Stimulated activated CD4-positive, alpha-beta T cell treated with anti-CD3 and anti-CD28 coated beads, Interleukin-12 subunit alpha, Interleukin-12 subunit beta, amount 100 ng/mL, for 48 hours (primary cell): ENCODE data around the gene CDC37.
A peak's percentile ranks its signal among the peaks of the same experiment; 100 is the strongest.

Source experiments
- DNase-seq, 3 donors: peaks; one replicate each; pipeline ENCODE4 v3.0.0-alpha.2; 2020; ENCODE audit warnings: low read depth in 2 of 3, low spot score in 1 of 3

Gene CDC37

GRCh38 chr19:10403137-10404021 lies at the start of gene CDC37:
CDC37 (minus strand) TSS chr19:10403542; CDS start chr19:10403479, 63 bp downstream.
- DNase-seq = peak; percentile 97 to 99 (median 97)

DNA sequence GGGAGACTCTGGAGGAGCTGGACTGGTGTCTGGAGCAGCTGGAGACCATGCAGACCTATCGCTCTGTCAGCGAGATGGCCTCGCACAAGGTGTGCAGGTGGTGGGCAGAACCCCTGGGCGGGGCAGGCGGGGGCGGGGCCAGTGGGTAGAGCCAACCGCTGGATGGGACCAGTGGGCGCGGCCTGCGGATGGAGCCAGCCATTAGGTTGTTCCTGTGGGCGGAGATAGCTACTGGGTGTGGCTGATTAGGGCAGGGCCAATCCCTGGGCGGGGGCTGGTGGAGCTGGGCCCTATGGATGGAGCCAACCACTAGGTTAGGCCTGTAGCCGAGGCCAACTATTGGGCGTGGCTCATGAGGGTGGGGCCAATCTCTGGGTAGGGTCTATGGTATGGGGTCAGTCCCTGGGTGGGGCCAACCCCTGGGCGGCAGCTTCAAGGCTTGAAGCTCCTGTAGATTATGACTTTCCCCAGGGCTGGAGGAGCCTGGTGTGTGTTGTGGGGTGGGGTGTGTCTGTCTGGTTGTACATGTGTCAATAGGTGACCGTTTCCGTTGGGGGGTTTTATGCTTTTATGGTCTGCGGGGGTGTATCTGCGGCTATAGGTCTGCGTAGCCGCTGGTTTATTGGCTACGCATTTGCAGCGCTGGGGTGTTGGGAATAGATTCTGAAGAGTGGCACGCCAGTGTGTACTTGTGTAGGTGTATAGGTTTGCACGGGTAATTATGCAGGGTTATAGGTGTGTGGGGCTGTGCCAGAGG lies 47.7 kb upstream of the CDC37 start:
- no peak for DNase-seq

DNA sequence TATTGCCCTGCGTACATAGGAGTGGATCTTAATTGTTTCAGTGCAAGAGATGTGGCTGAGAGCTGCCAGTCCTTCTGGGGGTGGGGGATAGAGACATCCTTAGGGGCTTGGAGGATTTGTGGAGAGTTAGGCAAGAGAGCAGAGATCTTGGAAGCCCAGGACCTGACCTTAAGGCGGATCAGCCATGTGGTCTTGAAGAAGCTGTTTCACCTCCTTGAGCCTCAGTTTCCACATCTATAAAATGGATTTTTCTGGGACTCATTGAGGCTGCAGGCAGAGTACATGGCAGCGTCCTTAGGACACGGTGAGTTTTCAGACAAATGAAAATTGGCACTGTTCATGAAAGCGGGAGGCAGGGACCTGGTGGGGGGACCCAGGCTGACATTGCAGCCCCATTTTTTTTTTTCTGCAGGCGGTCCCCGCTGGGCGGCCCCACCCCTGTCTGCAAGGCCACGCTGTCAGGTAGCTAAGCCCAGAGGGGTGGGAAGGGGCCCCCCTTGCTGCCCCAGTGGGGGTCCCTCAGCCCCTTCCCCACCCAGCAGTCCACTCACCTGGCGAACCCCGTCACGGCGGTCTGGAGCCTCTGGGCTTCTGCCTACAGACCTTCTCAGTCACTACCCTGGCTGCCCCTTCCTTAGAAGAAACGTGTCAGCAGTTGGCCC lies 47.0 kb upstream of the CDC37 start:
- DNase-seq = no peak

DNA sequence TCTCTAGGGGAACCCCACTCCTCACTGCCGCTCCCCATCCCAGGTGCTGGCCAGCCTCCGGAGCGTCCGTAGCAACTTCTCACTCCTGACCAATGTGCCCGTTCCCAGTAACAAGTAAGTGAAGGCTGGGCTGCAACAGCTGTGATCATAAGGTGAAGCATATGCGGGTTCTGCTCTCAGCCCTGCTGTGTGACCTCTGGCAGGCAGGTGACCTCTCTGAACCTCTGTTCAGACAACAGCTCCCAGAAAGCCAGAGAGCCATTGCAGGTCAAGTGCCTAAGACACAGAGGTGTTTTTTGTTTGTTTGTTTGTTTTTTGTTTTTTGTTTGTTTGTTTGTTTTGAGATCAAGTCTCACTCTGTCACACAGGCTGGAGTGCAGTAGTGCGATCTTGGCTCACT lies 45.7 kb upstream of the CDC37 start:
- no peak for DNase-seq

DNA sequence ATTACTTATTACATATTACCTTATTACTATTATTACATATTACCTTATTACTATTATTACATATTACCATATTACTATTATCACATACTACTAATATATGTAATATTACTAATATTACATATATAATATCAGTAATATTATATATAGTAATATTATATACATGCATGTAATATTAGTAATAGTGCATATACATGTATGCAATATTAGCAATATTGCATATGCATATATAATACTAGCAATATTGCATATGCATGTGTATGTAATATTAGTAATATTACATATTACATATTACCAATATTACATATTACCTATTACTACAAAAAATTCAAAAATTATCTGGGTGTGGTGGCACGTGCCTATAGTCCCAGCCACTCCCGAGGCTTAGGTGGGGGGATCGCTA lies 39.4 kb upstream of the CDC37 start:
- DNase-seq = no peak

GRCh38 chr19:10439588-10439987 lies 36.2 kb upstream of the CDC37 start:
- DNase-seq = no peak

- no peak for DNase-seq
Measured at GRCh38 chr19:10433131-10433536, 29.8 kb upstream of the CDC37 start.

- no peak for DNase-seq
Measured at GRCh38 chr19:10432736-10433130, 29.4 kb upstream of the CDC37 start.

DNA sequence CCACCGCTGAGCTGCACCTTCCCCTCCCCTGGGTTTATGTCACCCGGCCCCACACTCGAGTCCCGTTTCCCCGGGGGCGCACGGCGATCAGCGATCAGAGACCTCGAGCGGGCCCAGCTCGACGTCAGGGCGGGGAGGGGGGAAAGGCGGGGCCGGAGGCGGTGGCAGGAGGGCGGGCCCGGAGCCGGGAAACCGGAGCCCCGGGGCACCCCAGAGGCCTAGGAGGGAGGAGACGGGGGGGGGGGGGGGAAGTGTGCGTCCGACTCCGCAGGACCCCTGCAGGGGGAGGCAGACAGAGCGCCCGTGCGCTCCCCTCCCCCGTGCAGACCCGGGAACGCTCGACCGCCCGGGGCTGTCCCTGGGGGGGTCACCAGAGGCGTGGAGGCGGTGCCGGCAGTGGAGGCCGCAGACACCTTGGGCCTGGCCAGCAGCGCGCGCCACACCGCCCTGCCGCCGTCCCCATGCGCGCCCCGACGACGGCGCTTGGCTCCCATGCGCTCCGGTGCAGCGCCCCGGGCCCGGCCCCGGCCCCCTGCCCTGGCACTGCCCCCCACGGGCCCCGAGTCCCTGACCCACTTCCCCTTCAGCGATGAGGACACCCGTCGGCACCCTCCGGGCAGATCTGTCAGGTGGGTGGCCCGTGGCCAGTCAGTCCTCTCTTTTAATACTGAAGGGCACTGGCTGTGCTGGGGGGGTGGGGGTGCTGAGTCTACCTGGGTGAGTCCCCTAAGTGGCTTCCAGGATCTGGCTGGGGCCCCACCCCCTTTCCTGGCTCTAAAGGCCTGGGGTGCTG lies 28.8 kb upstream of the CDC37 start:
- peak in 1 of 3 donors; percentile 50 for DNase-seq

DNA sequence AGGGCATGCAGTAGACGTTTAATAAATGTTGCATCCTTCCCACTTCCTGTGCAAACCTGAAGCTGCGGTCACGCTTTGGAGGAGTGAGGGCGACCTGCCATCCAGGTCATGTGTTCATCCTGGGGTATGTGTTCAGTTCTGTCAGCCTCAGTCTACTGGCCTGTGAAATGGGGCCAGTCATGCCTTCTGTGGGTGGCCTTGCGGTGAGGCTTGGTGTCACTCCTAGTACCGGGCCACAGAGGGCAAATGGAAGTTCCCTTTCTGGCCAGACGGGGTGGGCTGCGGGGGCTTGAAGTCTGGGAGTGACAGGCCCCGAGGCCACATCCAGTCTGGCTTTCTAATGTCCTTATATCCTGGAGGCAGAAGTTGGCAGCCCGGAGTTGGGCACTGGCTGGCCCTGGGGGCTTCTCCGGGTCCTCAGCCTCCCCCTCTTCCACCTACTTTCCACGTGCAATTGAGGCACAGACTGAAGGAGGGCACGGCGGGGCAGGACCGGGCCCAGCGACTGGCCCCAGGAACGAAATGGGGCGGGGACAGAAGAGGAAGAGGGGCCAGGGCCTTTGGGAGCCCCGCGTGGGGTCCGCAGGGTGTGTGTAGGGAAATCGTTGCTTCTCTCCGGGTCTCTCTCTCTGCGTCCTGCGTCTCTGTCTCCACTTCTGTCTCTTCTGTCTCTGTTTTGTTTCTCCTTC lies 28.1 kb upstream of the CDC37 start:
- DNase-seq = no peak

GRCh38 chr19:10430505-10431253 lies 27.3 kb upstream of the CDC37 start:
- no peak for DNase-seq

- no peak for DNase-seq
Measured at GRCh38 chr19:10428996-10429381, 25.6 kb upstream of the CDC37 start.

- DNase-seq = no peak
Measured at GRCh38 chr19:10427169-10427568, 23.8 kb upstream of the CDC37 start.

- peak in 2 of 3 donors; percentile 55 to 70 for DNase-seq
Measured at GRCh38 chr19:10424011-10424637, 20.8 kb upstream of the CDC37 start.

DNA sequence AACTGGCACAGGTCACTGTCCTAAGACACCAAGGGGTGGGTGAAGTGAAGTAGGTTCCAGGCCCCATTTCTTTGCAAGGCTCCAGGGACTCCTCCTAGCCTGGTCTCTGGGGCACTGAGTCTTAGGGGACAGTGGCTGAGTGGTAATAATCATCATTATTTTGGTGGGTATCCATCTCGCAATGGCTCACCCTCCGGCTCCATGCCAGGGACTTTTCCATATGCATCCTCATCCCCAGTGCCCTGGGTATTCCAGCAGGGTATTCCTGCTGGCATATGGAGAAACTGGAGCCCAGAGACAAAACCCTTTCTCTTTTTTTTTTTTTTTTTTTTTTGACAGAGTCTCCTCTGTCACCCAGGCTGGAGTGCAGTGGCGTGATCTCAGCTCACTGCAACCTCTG lies 19.5 kb upstream of the CDC37 start:
- no peak for DNase-seq

DNA sequence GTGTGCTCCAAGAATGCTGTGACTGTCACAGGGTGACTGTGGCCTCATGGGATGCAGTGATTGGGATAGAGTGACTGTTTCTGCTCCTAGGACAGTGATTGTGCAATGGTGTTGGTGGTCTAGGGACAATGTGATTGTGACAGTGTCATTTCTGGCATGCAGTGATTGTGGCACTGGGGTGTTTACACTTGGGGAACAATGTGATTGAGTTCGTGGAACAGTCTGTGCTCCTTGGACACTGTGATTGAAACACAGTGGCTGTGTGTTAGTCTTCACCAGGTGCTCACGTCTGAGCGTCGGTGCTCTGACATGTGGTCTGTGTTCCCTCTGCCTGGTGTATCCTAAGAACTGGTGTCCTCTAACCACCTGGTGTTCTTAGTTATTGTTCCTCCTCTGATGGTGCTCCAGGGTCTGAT lies 18.7 kb upstream of the CDC37 start:
- DNase-seq = no peak

DNA sequence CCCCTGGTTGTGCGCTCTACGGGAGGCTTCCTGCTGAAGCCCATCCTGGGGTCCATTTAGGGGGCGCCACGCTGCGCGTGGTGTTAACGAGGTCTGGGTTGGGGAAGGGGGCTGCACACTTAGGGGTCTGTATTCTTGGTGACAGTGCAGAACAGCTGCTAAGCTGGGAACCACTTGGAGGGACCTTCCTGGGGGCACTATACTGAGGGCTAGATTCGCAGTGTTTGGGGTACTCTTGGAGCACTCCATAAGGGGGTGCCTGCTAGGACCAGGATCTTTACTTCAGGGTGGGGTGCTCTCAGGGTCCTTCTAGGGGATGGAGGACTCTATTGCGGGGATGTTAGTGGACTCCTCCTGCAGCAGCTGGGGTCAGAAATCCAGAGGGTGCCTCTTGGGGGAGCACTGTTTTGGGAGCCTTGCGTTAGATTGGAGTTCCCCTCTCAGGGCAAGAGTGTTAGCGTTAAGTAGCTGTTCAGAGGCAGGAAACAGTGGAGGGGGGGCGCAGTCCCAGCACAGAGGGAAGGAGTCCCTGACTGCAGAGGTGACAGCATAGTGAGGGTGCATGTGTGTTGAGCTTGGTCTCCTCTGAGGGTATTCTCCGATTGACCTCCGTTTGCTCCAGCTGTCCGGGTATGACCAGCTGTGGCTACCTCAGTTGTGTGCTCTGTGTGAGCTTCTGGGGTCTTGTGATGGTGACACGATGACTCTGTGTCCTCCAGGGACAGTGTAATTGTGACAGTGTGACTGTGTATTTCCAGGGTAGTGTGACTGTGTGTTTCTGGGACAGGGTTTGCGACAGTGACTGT lies 18.1 kb upstream of the CDC37 start:
- no peak for DNase-seq
